Endothelial cell of hepatic sinusoid (primary cell): ENCODE measurements around the gene LRP4.
"Not testable (repeated sequence)": the region's sequence is repeated elsewhere in the genome, so short reads cannot be mapped to it uniquely, and the experiment has no call there.

Source experiments
- in situ Hi-C: cut with HindIII; loops from 2 replicates; pipeline ENCODE4 v1.10.0; 2017; ENCODE audit warnings: low sequenced_read_pairs

LRP4 gene, protein sequence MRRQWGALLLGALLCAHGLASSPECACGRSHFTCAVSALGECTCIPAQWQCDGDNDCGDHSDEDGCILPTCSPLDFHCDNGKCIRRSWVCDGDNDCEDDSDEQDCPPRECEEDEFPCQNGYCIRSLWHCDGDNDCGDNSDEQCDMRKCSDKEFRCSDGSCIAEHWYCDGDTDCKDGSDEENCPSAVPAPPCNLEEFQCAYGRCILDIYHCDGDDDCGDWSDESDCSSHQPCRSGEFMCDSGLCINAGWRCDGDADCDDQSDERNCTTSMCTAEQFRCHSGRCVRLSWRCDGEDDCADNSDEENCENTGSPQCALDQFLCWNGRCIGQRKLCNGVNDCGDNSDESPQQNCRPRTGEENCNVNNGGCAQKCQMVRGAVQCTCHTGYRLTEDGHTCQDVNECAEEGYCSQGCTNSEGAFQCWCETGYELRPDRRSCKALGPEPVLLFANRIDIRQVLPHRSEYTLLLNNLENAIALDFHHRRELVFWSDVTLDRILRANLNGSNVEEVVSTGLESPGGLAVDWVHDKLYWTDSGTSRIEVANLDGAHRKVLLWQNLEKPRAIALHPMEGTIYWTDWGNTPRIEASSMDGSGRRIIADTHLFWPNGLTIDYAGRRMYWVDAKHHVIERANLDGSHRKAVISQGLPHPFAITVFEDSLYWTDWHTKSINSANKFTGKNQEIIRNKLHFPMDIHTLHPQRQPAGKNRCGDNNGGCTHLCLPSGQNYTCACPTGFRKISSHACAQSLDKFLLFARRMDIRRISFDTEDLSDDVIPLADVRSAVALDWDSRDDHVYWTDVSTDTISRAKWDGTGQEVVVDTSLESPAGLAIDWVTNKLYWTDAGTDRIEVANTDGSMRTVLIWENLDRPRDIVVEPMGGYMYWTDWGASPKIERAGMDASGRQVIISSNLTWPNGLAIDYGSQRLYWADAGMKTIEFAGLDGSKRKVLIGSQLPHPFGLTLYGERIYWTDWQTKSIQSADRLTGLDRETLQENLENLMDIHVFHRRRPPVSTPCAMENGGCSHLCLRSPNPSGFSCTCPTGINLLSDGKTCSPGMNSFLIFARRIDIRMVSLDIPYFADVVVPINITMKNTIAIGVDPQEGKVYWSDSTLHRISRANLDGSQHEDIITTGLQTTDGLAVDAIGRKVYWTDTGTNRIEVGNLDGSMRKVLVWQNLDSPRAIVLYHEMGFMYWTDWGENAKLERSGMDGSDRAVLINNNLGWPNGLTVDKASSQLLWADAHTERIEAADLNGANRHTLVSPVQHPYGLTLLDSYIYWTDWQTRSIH (N-terminal part only)

DNA sequence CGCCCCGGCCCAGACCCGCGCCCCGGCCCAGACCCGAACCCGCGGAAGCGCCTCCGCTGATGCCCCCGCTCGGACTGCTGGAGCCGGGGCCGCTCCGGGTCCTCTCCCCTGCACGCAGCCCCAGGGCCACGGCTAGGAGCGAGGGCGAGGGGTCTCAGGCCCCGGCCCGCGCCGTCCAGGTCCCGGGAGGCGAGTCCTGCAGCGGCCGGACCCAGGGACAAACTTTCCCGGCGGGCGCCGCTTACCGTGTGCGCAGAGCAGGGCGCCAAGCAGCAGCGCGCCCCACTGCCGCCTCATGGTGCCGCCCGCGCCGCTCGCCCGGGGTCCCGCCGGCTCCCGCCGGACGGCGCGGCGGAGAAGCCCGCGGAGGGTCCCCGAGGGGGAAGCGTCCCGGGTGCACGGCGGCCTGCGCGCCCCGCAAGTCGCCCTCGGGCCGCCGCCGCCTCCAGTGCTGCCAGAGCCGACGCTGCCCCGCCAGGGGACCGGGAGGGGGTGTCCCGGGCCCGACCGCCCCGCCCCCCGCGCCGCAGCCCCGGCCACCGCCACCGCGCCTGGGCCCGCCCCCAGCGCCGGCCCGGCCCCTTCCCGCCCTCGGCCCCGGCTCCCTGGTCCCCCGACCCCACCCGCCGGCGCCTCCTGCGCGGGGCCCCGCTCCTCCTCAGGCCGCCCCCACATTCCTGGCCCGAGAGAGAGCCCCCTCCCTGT lies at the start of gene LRP4:
TSS of gene LRP4 (minus strand) at position 468 of the 705 bp plus-strand sequence. CDS start at position 297, 171 bp downstream.
- in situ Hi-C loops, result no loop called here

DNA sequence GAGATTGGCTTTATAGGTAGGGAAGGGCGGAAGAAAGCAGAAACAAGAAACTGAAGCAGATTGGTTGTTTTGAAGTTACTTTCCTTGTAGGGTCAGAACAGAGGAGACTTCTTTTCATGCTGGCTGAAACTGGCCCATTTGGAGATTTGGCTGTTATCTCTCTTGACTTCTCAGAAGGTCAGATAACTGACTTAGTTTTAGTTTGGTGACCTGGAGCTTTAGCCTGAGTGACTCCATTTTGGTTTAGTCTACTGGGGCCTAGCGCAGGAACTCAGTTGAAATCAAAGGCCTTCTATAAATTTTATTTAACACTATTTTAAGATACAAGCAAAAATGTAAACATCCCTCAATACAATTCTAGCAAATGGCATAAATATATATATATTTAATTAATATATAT lies 49.6 kb upstream of the LRP4 start:
- in situ Hi-C loops, result no loop called here

DNA sequence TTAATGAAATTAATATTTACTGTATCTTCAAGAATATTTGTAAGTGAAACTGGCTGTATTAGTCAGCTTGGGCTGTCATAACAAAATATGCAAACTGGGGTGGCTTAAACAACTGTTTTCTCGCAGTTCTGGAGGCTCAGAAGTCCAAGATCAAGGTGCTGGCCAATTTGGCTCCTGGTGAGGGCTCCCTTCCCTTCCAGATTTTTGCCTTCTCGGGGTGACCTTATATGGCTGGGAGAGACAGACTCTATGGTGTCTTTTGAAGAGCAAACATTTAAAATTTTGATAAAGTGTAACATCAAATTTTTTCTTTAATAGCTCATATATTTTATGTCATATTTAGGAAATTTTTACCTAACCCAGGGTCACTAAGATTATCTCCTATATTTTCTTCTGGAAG lies 48.4 kb upstream of the LRP4 start:
- in situ Hi-C loops, result no loop called here

DNA sequence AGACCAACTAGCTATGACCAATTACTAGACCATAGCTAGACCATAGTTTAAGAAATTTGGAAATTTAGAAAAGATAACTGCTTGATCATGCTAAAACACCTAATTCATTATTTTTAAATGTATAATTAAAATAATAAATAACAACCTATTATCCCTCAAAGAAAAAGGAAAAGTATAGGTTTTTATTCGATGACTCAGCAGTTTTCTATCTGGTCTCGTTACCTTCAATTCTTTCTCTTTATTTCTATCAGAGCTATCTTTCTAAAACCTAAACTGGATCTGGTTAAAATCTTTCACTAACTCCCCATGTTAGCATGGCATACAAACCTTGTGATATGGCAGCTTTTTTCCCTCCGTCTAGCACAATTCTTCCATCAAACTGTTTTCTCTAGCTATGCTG lies 45.5 kb upstream of the LRP4 start:
- in situ Hi-C loops, result no loop called here

DNA sequence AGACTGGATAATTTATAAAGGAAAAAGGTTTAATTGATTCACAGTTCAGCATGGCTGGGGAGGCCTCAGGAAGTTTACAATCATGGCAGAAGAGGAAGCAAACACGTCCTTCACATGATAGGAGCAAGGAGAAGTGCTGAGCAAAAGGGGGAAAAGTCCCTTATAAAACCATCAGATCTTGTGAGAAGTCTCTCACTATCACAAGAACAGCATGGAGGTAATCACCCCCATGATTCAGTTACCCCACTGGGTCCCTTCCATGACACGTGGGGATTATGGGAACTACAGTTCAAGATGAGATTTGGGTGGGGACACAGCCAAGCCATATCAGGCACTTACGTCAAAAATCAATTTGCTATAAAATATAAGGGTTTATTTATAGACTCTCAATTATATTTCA lies 43.5 kb upstream of the LRP4 start:
- in situ Hi-C loops, result not testable (repeated sequence)

DNA sequence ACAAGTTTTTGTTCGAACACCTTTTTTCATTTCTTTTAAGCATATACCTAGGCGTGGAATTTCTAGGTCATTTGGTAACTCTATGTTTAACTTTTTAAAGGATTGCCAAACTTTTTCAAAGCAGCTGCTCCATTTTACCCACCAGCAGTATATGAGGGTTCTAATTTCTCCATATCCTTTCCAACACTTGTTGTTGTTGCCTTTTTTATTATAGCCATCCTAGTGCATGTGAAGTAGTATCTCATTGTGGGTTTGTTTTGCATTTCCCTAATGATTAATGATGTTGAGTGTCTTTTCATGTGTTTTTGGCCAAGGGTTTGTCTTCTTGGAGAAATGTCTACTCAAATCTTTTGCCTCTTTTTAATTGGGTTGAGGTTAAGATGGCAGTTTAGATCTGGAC lies 42.7 kb upstream of the LRP4 start:
- in situ Hi-C loops, result no loop called here

DNA sequence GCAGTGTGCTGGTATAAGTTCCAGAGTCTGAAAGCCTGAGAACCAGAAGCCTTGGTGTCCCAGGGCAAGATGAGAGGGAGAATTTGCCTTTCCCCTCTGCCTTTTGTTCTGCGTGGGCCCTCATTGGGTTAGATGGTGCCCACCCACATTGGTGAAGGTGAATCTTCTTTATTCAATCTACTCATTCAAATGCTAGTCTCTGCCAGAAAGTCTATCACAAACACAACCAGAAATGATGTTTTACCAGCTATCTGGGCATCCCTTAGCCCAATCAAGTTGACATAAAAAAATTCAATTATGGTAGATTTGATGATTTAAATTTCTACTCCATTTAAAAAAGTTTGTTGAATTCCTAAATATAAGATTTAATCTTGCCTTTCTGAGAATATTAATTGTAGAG lies 40.4 kb upstream of the LRP4 start:
- in situ Hi-C loops, result no loop called here

DNA sequence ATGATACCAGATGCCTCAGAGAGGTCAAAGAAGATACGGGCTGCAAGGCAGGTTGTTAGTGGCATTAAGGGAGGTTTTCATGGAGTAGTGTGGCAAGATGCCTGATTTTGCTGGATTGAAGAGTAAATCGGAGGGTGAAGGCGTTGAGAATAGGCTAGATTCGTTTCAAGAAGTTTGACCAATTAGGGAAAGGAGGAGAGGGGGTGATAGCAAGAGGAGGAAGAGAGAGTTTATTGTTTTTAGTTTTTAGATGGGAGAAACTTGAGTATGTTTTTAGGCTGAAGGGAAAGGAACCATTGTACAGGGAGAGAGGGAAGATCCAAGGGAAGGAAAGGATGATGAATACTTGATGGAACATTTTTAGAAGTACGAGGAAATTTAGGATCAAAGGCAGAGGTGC lies 34.7 kb upstream of the LRP4 start:
- in situ Hi-C loops, result no loop called here

DNA sequence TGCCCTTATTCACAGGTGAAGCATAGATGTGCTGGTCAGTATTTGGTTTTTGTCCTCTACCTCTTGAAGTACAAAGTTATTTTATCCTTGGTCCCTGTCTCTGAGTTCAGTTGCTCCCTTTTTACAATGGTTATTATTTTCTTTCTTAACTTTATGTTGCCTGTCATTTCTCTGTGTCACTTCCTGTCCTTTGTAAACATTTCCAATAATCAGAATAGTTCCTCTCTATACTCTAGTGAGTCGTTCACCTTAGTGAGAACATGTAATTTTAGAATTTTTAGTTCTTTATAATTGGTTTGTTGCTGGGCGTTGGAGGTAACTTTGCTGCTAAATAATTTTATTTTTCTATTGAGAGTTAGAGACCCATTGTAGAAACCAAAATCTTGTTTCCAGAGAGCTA lies 34.2 kb upstream of the LRP4 start:
- in situ Hi-C loops, result no loop called here

DNA sequence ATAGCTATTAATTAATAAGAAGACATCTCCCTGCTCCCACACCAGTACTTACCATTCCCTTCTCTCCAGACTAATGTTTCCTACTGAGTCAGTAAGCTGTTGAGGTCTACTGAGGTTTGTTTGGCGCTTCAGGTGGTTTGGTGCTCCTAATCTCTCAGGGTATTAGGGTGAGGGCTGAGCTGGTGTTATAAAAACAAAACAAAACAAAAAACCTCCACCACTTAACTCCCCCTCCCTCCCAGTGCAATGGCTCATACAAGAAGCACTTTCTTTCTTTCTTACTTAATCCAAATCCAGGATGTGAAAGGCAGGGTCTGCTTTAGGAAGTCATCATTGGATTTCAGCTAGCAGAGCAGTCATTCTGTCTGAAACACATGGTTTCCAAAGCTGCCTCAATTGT lies 33.5 kb upstream of the LRP4 start:
- in situ Hi-C loops, result no loop called here

DNA sequence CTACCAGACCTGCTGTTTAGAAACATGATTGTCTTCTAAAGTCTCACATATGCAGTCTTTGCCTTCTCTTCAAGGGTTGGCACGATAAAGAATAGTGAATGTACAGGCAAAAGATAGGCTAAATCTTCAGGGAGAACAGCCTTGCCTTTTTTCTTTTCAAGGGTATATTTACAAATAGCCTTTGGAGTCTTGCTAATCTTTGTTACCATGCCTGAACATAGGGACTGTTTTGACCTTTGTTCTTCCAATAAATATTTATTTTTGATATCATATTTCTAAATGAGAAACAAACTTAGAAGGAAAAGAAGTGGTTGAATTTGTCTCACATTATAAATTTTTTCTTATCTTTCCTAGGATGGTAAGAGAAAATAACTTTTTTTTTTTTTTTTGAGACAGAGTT lies 30.9 kb upstream of the LRP4 start:
- in situ Hi-C loops, result no loop called here

DNA sequence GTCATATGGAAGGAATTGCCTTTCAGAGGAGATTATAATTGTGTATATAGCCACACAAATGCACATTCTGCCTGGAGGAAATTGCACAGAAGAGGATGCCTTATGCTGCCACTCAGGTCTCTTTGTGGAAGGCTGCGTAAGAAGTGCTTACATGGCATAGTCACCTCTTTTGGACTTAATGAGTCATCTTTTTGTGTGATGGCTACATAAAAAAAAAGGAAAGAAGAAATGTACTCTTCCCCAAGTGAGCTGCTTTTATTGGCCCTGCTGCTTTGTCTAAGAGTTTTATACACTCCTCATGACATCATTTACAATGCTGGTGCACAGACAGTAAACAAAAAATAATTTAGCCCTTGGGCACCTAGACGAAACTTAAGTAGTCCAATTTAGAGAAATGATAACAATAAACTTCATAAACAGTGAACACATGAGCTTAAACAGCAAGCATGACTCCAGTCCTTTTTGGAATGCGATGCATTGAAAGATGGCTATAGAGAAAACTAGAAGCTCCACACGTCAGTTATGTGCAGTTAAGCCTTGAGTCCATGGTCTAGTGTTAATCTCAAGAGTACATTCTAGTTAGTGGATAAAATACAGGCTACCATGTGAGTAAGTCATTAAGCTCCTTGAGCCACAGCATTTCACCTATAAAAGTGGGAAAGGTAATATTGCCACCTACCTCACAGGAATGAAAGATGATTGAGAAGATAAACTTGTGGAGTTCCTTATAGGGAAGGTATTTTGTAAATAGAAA lies 30.2 kb upstream of the LRP4 start:
- in situ Hi-C loops, result no loop called here

DNA sequence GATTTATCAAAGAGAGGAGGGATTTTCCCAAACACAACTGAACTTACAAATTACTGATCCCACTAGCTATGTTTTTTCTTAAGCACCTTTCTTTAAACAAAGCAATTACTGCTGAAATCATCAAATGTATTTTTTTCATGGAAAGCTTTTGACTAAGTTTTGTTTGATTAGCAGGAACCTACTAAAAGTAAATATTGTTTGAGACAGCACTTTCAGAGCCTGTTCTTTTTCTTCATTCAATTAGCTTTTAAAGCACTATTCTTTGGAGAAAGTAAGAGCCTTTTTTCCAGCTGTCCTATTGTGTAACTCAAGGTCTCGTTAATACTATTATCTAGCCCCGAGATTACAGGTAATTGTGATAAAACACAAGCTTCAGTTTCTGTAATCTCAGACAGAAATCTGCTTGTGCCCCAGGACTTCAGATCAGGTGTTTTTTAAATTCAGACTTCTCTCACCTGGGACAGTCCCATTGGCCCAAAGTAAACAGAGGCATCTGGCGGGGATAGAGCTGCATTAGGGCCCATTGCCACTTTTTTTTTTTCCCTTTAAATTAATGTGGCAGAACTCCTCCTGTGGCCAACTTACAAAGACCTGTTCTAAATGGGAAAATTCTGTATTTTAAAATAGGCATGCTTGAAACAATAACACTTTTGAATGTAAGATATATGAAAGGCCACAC lies 29.2 kb upstream of the LRP4 start:
- in situ Hi-C loops, result no loop called here

DNA sequence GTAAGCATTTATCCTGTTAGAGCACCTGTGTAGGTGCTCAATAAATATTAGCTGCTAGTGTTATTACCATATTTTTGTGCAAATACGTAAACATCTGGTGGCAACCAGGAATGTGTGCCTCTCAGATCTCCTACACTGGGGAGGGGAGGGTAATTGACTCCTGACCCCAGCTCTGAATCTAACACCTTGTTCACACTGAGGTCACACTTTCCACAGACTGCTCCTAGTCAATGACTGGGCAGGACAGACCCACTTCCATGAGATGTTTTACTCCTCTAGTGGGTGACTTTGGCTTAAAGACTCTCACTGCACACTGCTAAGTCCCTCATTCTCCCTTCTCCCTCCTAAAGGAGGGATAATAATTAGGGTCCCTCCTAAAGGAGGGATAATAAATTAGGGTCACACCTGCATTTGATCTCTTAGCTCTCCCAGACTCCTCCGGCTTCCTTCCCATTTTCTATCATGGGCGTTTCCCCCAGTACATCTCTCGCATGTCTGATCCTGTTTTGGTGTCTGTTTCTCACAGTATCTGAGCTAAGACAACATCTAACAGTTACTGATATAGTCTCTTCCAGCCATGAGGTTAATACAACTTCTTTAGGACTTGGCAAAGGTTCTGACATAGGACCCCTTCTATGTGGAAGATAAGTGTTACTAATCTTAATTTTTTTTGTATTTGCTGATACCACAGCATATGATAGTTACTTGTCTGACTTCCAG lies 26.2 kb upstream of the LRP4 start:
- in situ Hi-C loops, result loop anchor here (5.0 kb wide), 1 partner anchor 58 kb away; no protein-coding TSS in a partner anchor

DNA sequence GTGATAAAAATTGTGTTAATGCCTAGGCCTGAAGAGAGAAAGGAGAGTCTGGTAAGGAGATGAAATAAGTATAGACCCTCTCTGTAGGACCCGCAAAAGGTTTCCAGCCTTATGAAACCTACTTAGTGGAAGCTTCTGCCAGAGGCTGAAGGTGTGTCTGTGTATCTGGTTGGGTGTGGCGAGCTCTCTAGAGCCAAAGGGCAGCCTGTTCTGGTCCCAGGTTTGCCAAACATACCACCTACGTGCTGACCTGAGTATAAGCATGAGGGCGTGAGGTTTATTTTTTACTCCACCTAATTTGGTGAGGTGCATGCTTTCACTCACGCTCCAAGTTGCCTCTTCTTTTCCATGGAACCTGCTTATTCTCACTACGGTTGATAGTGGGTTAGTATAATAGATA lies 23.8 kb upstream of the LRP4 start:
- in situ Hi-C loops, result loop anchor here (5.0 kb wide), 1 partner anchor 60 kb away; no protein-coding TSS in a partner anchor

DNA sequence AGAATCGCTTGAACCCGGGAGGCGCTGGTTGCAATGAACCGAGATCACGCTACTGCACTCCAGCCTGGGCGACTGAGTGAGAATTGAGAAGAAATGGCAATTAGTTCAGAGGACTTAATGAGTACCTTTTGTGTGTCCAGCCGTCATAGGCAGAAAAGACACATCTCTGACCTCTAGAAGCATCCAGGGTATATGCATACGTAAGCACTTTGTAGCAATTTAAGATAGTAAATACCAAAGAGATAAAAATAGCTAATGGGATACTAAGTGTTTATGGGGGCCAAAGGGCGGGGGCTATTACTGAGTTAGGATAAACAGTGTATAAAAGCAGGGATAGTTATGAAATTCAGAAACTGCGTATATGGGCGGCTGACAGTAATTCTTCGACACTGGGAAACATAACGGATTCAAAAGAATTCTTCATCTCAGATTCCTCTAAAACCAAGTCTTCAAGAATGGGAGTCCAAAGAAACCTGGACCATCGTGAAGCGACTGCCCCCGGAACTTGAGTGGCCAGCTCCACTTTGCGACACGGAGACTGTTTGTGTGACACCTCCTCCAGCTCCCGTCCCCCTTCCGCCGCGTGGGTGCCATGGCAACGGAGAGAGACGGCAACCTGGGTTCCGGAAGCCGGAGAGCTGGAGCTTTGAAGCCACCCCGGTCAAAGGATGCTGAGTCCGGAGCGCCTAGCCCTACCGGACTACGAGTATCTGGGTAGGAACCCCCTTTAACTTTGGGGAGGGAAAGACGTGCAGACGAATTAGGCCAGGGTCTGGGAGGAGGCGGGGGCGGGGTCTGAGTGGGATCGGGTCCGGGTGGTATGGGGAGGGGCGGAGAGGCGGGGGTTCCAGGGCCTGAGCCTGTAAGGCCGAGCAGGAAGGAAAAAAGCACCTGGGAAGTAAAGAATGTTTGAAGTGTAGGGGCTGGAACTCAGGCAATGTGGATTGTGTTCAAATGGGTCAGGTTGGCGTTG lies 18.1 kb upstream of the LRP4 start, which contains the start of gene CSTPP1:
TSS of gene CSTPP1 (plus strand) at position 624 of the 973 bp plus-strand sequence. CDS start at position 669, 45 bp downstream.
- in situ Hi-C loops, result no loop called here

DNA sequence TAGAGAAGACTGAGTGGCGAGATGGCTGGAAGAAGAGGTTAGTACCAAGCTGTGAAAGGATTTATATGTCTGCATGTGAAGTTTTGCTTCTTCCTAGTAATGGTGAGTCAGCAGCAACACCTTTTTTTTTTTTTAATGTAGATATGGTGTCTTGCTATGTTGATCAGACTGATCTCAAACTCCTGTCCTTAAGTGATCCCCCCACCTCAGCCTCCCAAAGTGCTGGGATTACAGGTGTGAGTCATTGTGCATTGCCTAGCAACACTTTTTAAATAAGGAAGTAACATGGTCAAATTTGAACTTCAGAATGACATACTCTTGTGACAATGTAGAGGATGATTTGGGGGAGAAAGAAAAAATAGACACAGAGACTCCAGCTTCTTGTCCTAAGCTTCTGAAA lies 11.7 kb upstream of the LRP4 start:
- in situ Hi-C loops, result no loop called here
